ENCODE results near the gene FBXO9. TPM values are rescaled to one million over a fixed set of nuclear protein-coding genes. Genes with fewer than 3 reads are reported as not detected.

Gene FBXO9
- total RNA-seq, 1 experiment from 2014 or later, result 71.0 TPM

DNA sequence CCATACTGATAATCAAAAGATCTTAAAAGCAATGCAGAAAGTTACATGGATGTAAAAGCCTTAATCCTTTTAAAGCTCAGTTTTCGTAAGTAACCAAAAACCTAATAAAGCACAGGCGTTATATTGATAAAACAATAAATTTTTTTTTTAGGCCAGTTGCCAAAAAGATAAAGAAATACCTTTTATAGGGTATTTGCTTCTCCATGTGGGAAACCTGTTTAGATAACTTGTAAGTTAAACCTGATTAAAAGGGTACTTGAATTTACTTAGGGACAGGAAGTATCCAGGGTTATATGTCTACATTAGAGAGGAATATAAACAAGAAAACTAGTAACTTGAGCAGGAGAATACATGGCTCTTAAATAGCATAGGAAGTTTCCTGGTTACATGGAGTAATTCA is 21.1 kb downstream of the FBXO9 start:
- Histone ChIP-seq H4K20me1 (ENCODE audit: insufficient read depth) (no peaks in the 10 kb centered on the region), H3K4me1 (ENCODE audit: control insufficient read depth in 1 of 2, insufficient read depth in 2 of 2, low read length in 2 of 2) (no peaks in the 10 kb centered on the region), H3K9ac (ENCODE audit: low read length) (no peak overlapping the region), H3K4me2 (ENCODE audit: low read length) (no peak overlapping the region), H3K9me2 (ENCODE audit: insufficient read depth) (no peaks in the 10 kb centered on the region), H3K4me3 (replicated peaks in 1 of 2; ENCODE audit: low read depth in 1 of 2, low read length in 2 of 2) (no peak overlapping the region), H3K36me3 (ENCODE audit: control insufficient read depth in 1 of 2, insufficient read depth in 2 of 2, low read length in 2 of 2) (peaks cover 37 to 41% of the 10 kb centered on the region in 2 experiments), H2AFZ (ENCODE audit: low read depth, low read length, poor library complexity, severe bottlenecking) (no peak overlapping the region), H3K27me3 (ENCODE audit: insufficient read depth, low read length) (no peaks in the 10 kb centered on the region), H3K27ac (ENCODE audit: low read depth, low read length) (no peak overlapping the region), H3K9me3 (ENCODE audit: control insufficient read depth in 1 of 2, insufficient read depth in 1 of 2, low read depth in 1 of 2, low read length in 2 of 2) (no peaks in the 10 kb centered on the region), H3K79me2 (ENCODE audit: insufficient read depth, low read length) (no peaks in the 10 kb centered on the region)
- no TSS peak for BruUV-seq (replicated peaks)
- DNase-seq (ENCODE audit: low read depth, low spot score) (no peak), ATAC-seq (no peak)
- ChIA-PET CTCF (no interaction called here), POLR2A (no interaction called here), RAD21 (ENCODE audit: low non-redundant PET in 1 of 2, low total read pairs in 2 of 2, uncharacterized antibody in 2 of 2, unreplicated experiment in 2 of 2) (no interaction called here)
- intact Hi-C loops (cut with micrococcal nuclease), result no loop called here
- TF ChIP-seq JUND (IDR thresholded peaks at IDR 0.05) (no peak), ZFX (IDR thresholded peaks at IDR 0.05) (no peak), CEBPB (IDR thresholded peaks at IDR 0.05; ENCODE audit: low read depth) (no peak), POLR2A (IDR thresholded peaks at IDR 0.05; ENCODE audit: borderline replicate concordance, extremely low read depth, insufficient read depth, insufficient read length) (no peak), YY1 (IDR thresholded peaks at IDR 0.05; ENCODE audit: extremely low read depth, insufficient replicate concordance, low read depth, low read length) (no peak), POLR2AphosphoS5 (IDR thresholded peaks at IDR 0.05; ENCODE audit: low read depth, low read length) (no peak)
- TF ChIP-seq, protein P1, sequence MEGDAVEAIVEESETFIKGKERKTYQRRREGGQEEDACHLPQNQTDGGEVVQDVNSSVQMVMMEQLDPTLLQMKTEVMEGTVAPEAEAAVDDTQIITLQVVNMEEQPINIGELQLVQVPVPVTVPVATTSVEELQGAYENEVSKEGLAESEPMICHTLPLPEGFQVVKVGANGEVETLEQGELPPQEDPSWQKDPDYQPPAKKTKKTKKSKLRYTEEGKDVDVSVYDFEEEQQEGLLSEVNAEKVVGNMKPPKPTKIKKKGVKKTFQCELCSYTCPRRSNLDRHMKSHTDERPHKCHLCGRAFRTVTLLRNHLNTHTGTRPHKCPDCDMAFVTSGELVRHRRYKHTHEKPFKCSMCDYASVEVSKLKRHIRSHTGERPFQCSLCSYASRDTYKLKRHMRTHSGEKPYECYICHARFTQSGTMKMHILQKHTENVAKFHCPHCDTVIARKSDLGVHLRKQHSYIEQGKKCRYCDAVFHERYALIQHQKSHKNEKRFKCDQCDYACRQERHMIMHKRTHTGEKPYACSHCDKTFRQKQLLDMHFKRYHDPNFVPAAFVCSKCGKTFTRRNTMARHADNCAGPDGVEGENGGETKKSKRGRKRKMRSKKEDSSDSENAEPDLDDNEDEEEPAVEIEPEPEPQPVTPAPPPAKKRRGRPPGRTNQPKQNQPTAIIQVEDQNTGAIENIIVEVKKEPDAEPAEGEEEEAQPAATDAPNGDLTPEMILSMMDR (IDR thresholded peaks at IDR 0.05 in 2 of 3, conservative IDR thresholded peaks at IDR 0.05 in 1 of 3; ENCODE audit: borderline replicate concordance in 1 of 3, insufficient read depth in 1 of 3, low read depth in 2 of 3, low read length in 2 of 3), result no peak
- TF ChIP-seq, protein P2, sequence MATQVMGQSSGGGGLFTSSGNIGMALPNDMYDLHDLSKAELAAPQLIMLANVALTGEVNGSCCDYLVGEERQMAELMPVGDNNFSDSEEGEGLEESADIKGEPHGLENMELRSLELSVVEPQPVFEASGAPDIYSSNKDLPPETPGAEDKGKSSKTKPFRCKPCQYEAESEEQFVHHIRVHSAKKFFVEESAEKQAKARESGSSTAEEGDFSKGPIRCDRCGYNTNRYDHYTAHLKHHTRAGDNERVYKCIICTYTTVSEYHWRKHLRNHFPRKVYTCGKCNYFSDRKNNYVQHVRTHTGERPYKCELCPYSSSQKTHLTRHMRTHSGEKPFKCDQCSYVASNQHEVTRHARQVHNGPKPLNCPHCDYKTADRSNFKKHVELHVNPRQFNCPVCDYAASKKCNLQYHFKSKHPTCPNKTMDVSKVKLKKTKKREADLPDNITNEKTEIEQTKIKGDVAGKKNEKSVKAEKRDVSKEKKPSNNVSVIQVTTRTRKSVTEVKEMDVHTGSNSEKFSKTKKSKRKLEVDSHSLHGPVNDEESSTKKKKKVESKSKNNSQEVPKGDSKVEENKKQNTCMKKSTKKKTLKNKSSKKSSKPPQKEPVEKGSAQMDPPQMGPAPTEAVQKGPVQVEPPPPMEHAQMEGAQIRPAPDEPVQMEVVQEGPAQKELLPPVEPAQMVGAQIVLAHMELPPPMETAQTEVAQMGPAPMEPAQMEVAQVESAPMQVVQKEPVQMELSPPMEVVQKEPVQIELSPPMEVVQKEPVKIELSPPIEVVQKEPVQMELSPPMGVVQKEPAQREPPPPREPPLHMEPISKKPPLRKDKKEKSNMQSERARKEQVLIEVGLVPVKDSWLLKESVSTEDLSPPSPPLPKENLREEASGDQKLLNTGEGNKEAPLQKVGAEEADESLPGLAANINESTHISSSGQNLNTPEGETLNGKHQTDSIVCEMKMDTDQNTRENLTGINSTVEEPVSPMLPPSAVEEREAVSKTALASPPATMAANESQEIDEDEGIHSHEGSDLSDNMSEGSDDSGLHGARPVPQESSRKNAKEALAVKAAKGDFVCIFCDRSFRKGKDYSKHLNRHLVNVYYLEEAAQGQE (IDR thresholded peaks at IDR 0.05; ENCODE audit: low read depth), result no peak

All from HCT116 (cell line).